ENCODE measurements around the gene SEC24D.

The SEC24D gene

DNA sequence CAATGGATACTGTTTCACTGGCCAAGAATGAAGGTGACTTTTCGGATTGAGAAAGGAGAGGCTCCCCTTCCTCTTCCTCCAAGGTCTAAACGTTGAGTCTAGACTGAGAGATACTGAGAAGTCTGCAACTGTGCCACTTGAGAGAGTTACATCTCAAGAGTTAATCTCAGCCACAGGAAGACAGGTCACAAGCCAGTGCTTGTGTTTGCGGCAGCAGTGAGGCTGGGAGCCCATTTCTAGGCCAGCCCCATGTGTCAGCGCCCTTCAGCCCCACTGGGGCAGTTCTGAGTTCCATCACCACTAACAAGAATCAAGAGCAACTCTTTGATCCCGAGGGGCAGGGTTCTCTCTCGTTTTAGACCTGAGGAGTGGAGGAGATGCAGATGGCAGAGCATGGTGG, 7.3 kb upstream of the SEC24D start:
- WGBS (ENCODE audit: extremely low coverage, insufficient coverage, insufficient read length): no CpG with 5 or more reads among the region's 6 CpGs
- H3K4me3 ChIP-seq (ENCODE audit: low read depth, low read length): no peak overlapping the region

GRCh38 chr4:118842055-118842454, 6.1 kb upstream of the SEC24D start:
- H2AFZ ChIP-seq (ENCODE audit: insufficient read depth, low read length, poor library complexity): no peak overlapping the region
- H4K91ac ChIP-seq (ENCODE audit: low read depth, low read length): no peak overlapping the region
- H2BK120ac ChIP-seq (ENCODE audit: insufficient read depth, low read length, poor library complexity): no peak overlapping the region
- no peaks in the 10 kb centered on the region for H3K79me1 ChIP-seq (ENCODE audit: low read length)
- H3K36me3 ChIP-seq (ENCODE audit: control insufficient read depth in 1 of 2, insufficient read depth in 2 of 2, low read length in 2 of 2): no peaks in the 10 kb centered on the region
- no peak for DNase-seq
- H3K27me3 ChIP-seq (ENCODE audit: insufficient read depth, low read length): no peaks in the 10 kb centered on the region
- H2AK5ac ChIP-seq (ENCODE audit: low read length): no peak overlapping the region
- no peak overlapping the region for H2BK5ac ChIP-seq (ENCODE audit: low read depth, low read length, poor library complexity)
- no peak overlapping the region for H4K8ac ChIP-seq (ENCODE audit: low read depth, low read length)
- H3K4me1 ChIP-seq (ENCODE audit: control insufficient read depth in 1 of 2, insufficient read depth in 2 of 2, low read length in 2 of 2): peaks cover 0 to 6% of the 10 kb centered on the region in 2 experiments
- H3K9me3 ChIP-seq (ENCODE audit: insufficient read depth, low read depth, low read length): no peaks in the 10 kb centered on the region
- H3K4me2 ChIP-seq (ENCODE audit: low read length): no peak overlapping the region
- H3K27ac ChIP-seq (ENCODE audit: low read depth, low read length): no peak overlapping the region
- H3K18ac ChIP-seq (ENCODE audit: low read length): no peak overlapping the region
- H2BK12ac ChIP-seq (ENCODE audit: low read length): no peak overlapping the region
- no peak overlapping the region for H4K12ac ChIP-seq (ENCODE audit: low read depth, low read length)
- no peak overlapping the region for H3K14ac ChIP-seq (ENCODE audit: low read length)
- H3K4me3 ChIP-seq (ENCODE audit: low read depth, low read length): no peak overlapping the region
- H3K23ac ChIP-seq (ENCODE audit: low read length): no peak overlapping the region
- WGBS (ENCODE audit: extremely low coverage, insufficient coverage, insufficient read length): no CpG with 5 or more reads among the region's 3 CpGs
- no peaks in the 10 kb centered on the region for H3K79me2 ChIP-seq (ENCODE audit: control insufficient read depth, insufficient read depth, low read length, poor library complexity)
- H3K4ac ChIP-seq (ENCODE audit: low read depth, low read length): no peak overlapping the region
- no peak overlapping the region for H3K9ac ChIP-seq (ENCODE audit: low read length)

More for the DNA sequence above, 7.3 kb upstream of the SEC24D start:
- H3K4me2 ChIP-seq (ENCODE audit: low read length): no peak overlapping the region
- H3K4ac ChIP-seq (ENCODE audit: low read depth, low read length): no peak overlapping the region
- H3K79me1 ChIP-seq (ENCODE audit: low read length): no peaks in the 10 kb centered on the region
- no peaks in the 10 kb centered on the region for H3K9me3 ChIP-seq (ENCODE audit: insufficient read depth, low read depth, low read length)
- no peaks in the 10 kb centered on the region for H3K36me3 ChIP-seq (ENCODE audit: control insufficient read depth in 1 of 2, insufficient read depth in 2 of 2, low read length in 2 of 2)
- H3K79me2 ChIP-seq (ENCODE audit: control insufficient read depth, insufficient read depth, low read length, poor library complexity): no peaks in the 10 kb centered on the region
- H2AFZ ChIP-seq (ENCODE audit: insufficient read depth, low read length, poor library complexity): no peak overlapping the region
- H3K9ac ChIP-seq (ENCODE audit: low read length): no peak overlapping the region
- no peak overlapping the region for H2AK5ac ChIP-seq (ENCODE audit: low read length)
- H3K4me1 ChIP-seq (ENCODE audit: control insufficient read depth in 1 of 2, insufficient read depth in 2 of 2, low read length in 2 of 2): peaks cover 0 to 6% of the 10 kb centered on the region in 2 experiments
- no peak overlapping the region for H4K12ac ChIP-seq (ENCODE audit: low read depth, low read length)
- peak overlapping the region; percentile 54 for H3K18ac ChIP-seq (ENCODE audit: low read length)
- H3K14ac ChIP-seq (ENCODE audit: low read length): no peak overlapping the region
- H3K23ac ChIP-seq (ENCODE audit: low read length): no peak overlapping the region
- H2BK120ac ChIP-seq (ENCODE audit: insufficient read depth, low read length, poor library complexity): peak overlapping the region; percentile 37
- no peaks in the 10 kb centered on the region for H3K27me3 ChIP-seq (ENCODE audit: insufficient read depth, low read length)
- DNase-seq: no peak
- H4K91ac ChIP-seq (ENCODE audit: low read depth, low read length): no peak overlapping the region
- no peak overlapping the region for H2BK12ac ChIP-seq (ENCODE audit: low read length)
- no peak overlapping the region for H3K27ac ChIP-seq (ENCODE audit: low read depth, low read length)
- no peak overlapping the region for H2BK5ac ChIP-seq (ENCODE audit: low read depth, low read length, poor library complexity)
- no peak overlapping the region for H4K8ac ChIP-seq (ENCODE audit: low read depth, low read length)

DNA sequence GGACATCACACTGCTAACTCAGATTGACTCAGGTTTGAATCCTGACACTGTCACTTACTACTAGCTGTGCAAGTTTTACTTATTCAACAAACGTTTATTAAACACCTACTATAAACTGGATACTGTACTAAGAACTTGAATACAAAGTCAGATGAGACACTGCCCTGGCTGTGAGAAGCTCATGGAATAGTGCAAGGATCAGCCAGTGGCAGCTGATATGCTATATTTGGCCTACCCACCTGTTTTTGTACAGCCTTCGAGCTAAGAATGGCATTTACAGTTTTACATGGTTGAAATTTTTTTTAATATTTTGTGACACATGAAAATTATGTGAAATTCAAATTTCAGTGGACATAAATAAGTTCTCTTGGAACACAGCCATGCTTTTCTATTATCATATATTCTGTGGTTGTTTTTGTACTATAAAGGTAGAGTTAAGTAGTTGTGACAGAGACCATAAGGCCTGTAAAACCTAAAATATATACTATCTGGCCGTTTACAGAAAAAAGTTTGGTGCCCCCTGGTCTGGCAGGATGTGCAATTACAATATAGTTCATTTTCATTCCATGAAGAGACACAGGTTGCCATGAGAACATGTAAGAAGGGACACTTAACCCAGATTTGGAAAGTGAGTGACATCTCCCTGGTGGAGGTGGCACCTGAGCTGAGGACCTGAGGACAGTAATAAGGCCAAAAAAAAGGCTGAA, 3.4 kb upstream of the SEC24D start:
- H3K4ac ChIP-seq (ENCODE audit: low read depth, low read length): no peak overlapping the region
- H2AK5ac ChIP-seq (ENCODE audit: low read length): no peak overlapping the region
- WGBS (ENCODE audit: extremely low coverage, insufficient coverage, insufficient read length): no CpG with 5 or more reads among the region's 3 CpGs
- H3K79me1 ChIP-seq (ENCODE audit: low read length): peaks cover 16% of the 10 kb centered on the region
- H3K4me3 ChIP-seq (ENCODE audit: low read depth, low read length): no peak overlapping the region
- H3K18ac ChIP-seq (ENCODE audit: low read length): no peak overlapping the region
- no peak overlapping the region for H3K23ac ChIP-seq (ENCODE audit: low read length)
- no peaks in the 10 kb centered on the region for H3K9me3 ChIP-seq (ENCODE audit: insufficient read depth, low read depth, low read length)
- no peak overlapping the region for H3K9ac ChIP-seq (ENCODE audit: low read length)
- H3K4me2 ChIP-seq (ENCODE audit: low read length): no peak overlapping the region
- H3K27ac ChIP-seq (ENCODE audit: low read depth, low read length): no peak overlapping the region
- H4K91ac ChIP-seq (ENCODE audit: low read depth, low read length): no peak overlapping the region
- H3K4me1 ChIP-seq (ENCODE audit: control insufficient read depth in 1 of 2, insufficient read depth in 2 of 2, low read length in 2 of 2): peaks cover 3 to 6% of the 10 kb centered on the region in 2 experiments
- no peak overlapping the region for H2BK120ac ChIP-seq (ENCODE audit: insufficient read depth, low read length, poor library complexity)
- H2AFZ ChIP-seq (ENCODE audit: insufficient read depth, low read length, poor library complexity): no peak overlapping the region
- no peak overlapping the region for H4K8ac ChIP-seq (ENCODE audit: low read depth, low read length)
- no peaks in the 10 kb centered on the region for H3K36me3 ChIP-seq (ENCODE audit: control insufficient read depth in 1 of 2, insufficient read depth in 2 of 2, low read length in 2 of 2)
- no peak for DNase-seq
- no peak overlapping the region for H4K12ac ChIP-seq (ENCODE audit: low read depth, low read length)
- no peaks in the 10 kb centered on the region for H3K27me3 ChIP-seq (ENCODE audit: insufficient read depth, low read length)
- H3K79me2 ChIP-seq (ENCODE audit: control insufficient read depth, insufficient read depth, low read length, poor library complexity): peaks cover 10% of the 10 kb centered on the region
- no peak overlapping the region for H2BK12ac ChIP-seq (ENCODE audit: low read length)
- no peak overlapping the region for H3K14ac ChIP-seq (ENCODE audit: low read length)
- no peak overlapping the region for H2BK5ac ChIP-seq (ENCODE audit: low read depth, low read length, poor library complexity)

GRCh38 chr4:118837121-118837507, 1.2 kb upstream of the SEC24D start:
- H3K9ac ChIP-seq (ENCODE audit: low read length): no peak overlapping the region
- WGBS (ENCODE audit: extremely low coverage, insufficient coverage, insufficient read length): no CpG with 5 or more reads among the region's 4 CpGs
- H3K4me1 ChIP-seq (ENCODE audit: control insufficient read depth in 1 of 2, insufficient read depth in 2 of 2, low read length in 2 of 2): peaks cover 3 to 6% of the 10 kb centered on the region in 2 experiments

More at GRCh38 chr4:118837121-118837507, 1.2 kb upstream of the SEC24D start:
- peaks cover 10% of the 10 kb centered on the region for H3K79me2 ChIP-seq (ENCODE audit: control insufficient read depth, insufficient read depth, low read length, poor library complexity)
- no peak overlapping the region for H3K4ac ChIP-seq (ENCODE audit: low read depth, low read length)
- no peak overlapping the region for H2AK5ac ChIP-seq (ENCODE audit: low read length)
- H3K9me3 ChIP-seq (ENCODE audit: insufficient read depth, low read depth, low read length): no peaks in the 10 kb centered on the region
- H2BK12ac ChIP-seq (ENCODE audit: low read length): no peak overlapping the region
- H3K36me3 ChIP-seq (ENCODE audit: control insufficient read depth in 1 of 2, insufficient read depth in 2 of 2, low read length in 2 of 2): peaks cover 2 to 9% of the 10 kb centered on the region in 2 experiments
- H4K12ac ChIP-seq (ENCODE audit: low read depth, low read length): no peak overlapping the region
- no peak overlapping the region for H3K14ac ChIP-seq (ENCODE audit: low read length)
- peak overlapping the region; percentile 80 for H4K91ac ChIP-seq (ENCODE audit: low read depth, low read length)
- no peak for DNase-seq
- no peak overlapping the region for H3K4me3 ChIP-seq (ENCODE audit: low read depth, low read length)
- H3K4me2 ChIP-seq (ENCODE audit: low read length): peak overlapping the region; percentile 58
- no peak overlapping the region for H4K8ac ChIP-seq (ENCODE audit: low read depth, low read length)
- no peak overlapping the region for H3K27ac ChIP-seq (ENCODE audit: low read depth, low read length)
- H3K79me1 ChIP-seq (ENCODE audit: low read length): peaks cover 16% of the 10 kb centered on the region
- no peak overlapping the region for H2BK120ac ChIP-seq (ENCODE audit: insufficient read depth, low read length, poor library complexity)
- H2AFZ ChIP-seq (ENCODE audit: insufficient read depth, low read length, poor library complexity): no peak overlapping the region
- no peaks in the 10 kb centered on the region for H3K27me3 ChIP-seq (ENCODE audit: insufficient read depth, low read length)
- no peak overlapping the region for H3K23ac ChIP-seq (ENCODE audit: low read length)
- H2BK5ac ChIP-seq (ENCODE audit: low read depth, low read length, poor library complexity): no peak overlapping the region
- no peak overlapping the region for H3K18ac ChIP-seq (ENCODE audit: low read length)
